HEK293T (cell line): ENCODE measurements around the gene NFAM1.

Experiments used
- CTCF ChIA-PET: fragments of 350-600 bp; formaldehyde crosslinking; extraction: SDS; loops from one replicate; lab custom pipeline; 2021; ENCODE audit warnings: antibody characterized with exemption, inconsistent platforms; lab: Yijun Ruan, JAX
- POLR2A ChIA-PET: fragments of 350-600 bp; formaldehyde crosslinking; extraction: SDS; loops from one replicate; lab custom pipeline; 2020; ENCODE audit warnings: antibody characterized with exemption, inconsistent platforms; lab: Yijun Ruan, JAX
- DNase-seq: peaks from one replicate; pipeline ENCODE4 v3.0.0; 2012; ENCODE audit warnings: mixed read lengths; ENCODE audit errors: extremely low spot score
- ARNT ChIP-seq: fragments of 450-650 bp; IDR thresholded peaks from 2 replicates; pipeline ENCODE4 v1.6.1; 2017; ENCODE audit warnings: mild to moderate bottlenecking
- BHLHE40 ChIP-seq: fragments of 450-650 bp; IDR thresholded peaks from 2 replicates; pipeline ENCODE4 v1.6.1; 2016; ENCODE audit warnings: mild to moderate bottlenecking, moderate library complexity, borderline replicate concordance
- CTBP1 ChIP-seq: fragments of 450-650 bp; IDR thresholded peaks from 2 replicates; pipeline ENCODE4 v1.6.1; 2016; ENCODE audit warnings: borderline replicate concordance
- ELF4 ChIP-seq: fragments of 450-650 bp; IDR thresholded peaks from 2 replicates; pipeline ENCODE4 v1.6.1; 2017; ENCODE audit warnings: antibody characterized with exemption
- FOXA1 ChIP-seq: fragments of 450-650 bp; IDR thresholded peaks from 2 replicates; pipeline ENCODE4 v1.6.1; 2016; ENCODE audit warnings: mild to moderate bottlenecking
- FOXK2 ChIP-seq: fragments of 450-650 bp; IDR thresholded peaks from 2 replicates; pipeline ENCODE4 v1.6.1; 2016; ENCODE audit warnings: mild to moderate bottlenecking
- FOXM1 ChIP-seq: fragments of 450-650 bp; IDR thresholded peaks from 2 replicates; pipeline ENCODE4 v1.6.1; 2017; ENCODE audit warnings: mild to moderate bottlenecking, borderline replicate concordance
- HDGF ChIP-seq: fragments of 450-650 bp; IDR thresholded peaks from 2 replicates; pipeline ENCODE4 v1.6.1; 2017; ENCODE audit warnings: antibody characterized with exemption, borderline replicate concordance
- L3MBTL2 ChIP-seq: fragments of 450-650 bp; conservative IDR thresholded peaks from 2 replicates; pipeline ENCODE4 v1.6.1; 2016; ENCODE audit warnings: mild to moderate bottlenecking
- LEF1 ChIP-seq: fragments of 450-650 bp; IDR thresholded peaks from 2 replicates; pipeline ENCODE4 v1.6.1; 2017; ENCODE audit warnings: mild to moderate bottlenecking, borderline replicate concordance
- NFRKB ChIP-seq: fragments of 450-650 bp; IDR thresholded peaks from 2 replicates; pipeline ENCODE4 v1.6.1; 2016; ENCODE audit warnings: mild to moderate bottlenecking, moderate library complexity
- PKNOX1 ChIP-seq: fragments of 450-650 bp; IDR thresholded peaks from 2 replicates; pipeline ENCODE4 v1.6.1; 2016
- SP1 ChIP-seq: fragments of 450-650 bp; IDR thresholded peaks from 2 replicates; pipeline ENCODE4 v1.6.1; 2017
- SUZ12 ChIP-seq: fragments of 450-650 bp; IDR thresholded peaks from 2 replicates; pipeline ENCODE4 v1.6.1; 2016; ENCODE audit warnings: mild to moderate bottlenecking
- TARDBP ChIP-seq: fragments of 450-650 bp; IDR thresholded peaks from 2 replicates; pipeline ENCODE4 v1.6.1; 2016
- ZNF384 ChIP-seq: fragments of 450-650 bp; IDR thresholded peaks from 2 replicates; pipeline ENCODE4 v1.6.1; 2016

Gene NFAM1

GRCh38 chr22:42439021-42439567, 6.9 kb upstream of the NFAM1 start:
- TF ChIP-seq NFRKB: no peak
- no peak for TF ChIP-seq PKNOX1
- TF ChIP-seq L3MBTL2: no peak
- TF ChIP-seq ARNT: no peak
- no peak for TF ChIP-seq BHLHE40
- no peak for TF ChIP-seq CTBP1
- TF ChIP-seq FOXM1: no peak
- no peak for TF ChIP-seq SUZ12
- TF ChIP-seq FOXA1: no peak
- TF ChIP-seq TARDBP: no peak
- TF ChIP-seq SP1: no peak
- TF ChIP-seq FOXK2: no peak
- TF ChIP-seq ELF4: no peak
- no peak for TF ChIP-seq ZNF384
- ChIA-PET POLR2A (no interaction called here), CTCF (interaction anchor here (0.7 kb wide), 1 partner anchor 322 kb away, joined by 3 read pairs; no protein-coding TSS in a partner anchor)
- no peak for DNase-seq

DNA sequence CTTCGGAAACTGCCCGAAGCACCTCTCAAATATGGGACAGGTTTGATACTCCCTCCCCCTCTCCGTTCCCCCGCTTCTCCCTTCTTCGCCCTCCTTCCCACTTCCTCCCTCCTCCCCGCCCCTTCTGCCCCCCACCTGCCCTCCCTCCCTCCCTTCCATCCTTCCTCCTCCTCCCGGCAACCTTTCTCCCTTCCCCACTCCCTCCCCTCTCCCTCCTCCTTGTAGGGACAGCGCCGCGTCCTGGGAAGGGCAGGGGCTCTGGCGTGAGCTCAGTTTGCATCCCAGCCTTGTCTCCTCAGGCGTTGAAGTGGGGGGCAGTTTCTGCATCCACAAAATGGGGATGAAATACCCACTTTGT, 6.1 kb upstream of the NFAM1 start:
- POLR2A ChIA-PET: no interaction called here
- no peak for DNase-seq
- CTCF ChIA-PET: interaction anchor here (0.6 to 0.8 kb wide), 4 partner anchors 60 to 321 kb away, joined by 3 to 4 read pairs (median 3); no protein-coding TSS in a partner anchor
- TF ChIP-seq FOXM1 (no peak), PKNOX1 (no peak), SUZ12 (no peak), NFRKB (no peak), HDGF (no peak), ZNF384 (no peak), FOXA1 (no peak), TARDBP (no peak), ELF4 (no peak), FOXK2 (no peak), SP1 (no peak), L3MBTL2 (no peak), CTBP1 (no peak), LEF1 (no peak), BHLHE40 (no peak), ARNT (no peak)

DNA sequence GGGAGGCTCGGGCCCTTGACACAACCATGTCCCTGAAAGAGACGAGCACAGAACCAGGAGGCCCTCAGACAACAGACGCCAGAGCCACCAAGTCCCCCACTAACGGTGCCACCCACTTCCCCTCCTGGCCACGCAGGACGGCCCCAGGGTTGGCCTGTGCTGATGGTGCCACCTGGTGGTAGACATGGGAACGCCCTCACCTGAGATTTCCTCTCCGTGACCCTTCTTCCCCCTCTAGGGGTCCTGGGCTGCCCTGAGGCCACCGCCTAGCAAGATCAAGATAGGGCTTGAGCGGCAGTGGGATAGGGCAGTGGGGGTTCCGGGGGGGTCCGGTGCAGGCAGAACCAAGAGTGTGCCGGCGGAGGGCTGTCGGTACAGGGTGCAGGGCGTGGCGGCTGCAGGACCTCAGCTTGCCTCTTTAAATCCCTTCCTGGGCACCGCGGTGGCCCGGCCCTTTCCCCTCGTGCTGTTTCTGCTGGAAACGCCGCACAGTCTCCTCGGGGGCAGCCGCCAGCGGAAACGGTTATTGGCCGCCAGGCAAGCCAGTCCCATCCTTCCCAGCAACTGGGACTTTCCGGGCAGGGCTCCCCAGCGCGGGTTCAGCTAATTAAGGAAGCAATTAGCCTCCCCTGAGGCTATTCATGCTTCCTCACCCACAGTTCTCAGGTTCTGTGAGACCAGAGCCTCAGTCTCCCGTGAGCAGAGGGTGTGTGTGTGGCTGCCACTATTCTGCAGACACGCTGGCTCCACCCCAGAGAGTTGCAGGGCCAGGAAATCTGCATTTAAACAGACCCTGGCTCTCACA, 5.5 kb upstream of the NFAM1 start:
- ChIA-PET CTCF (interaction anchor here (0.6 to 0.8 kb wide), 4 partner anchors 60 to 321 kb away, joined by 3 to 4 read pairs (median 3); no protein-coding TSS in a partner anchor), POLR2A (interaction anchor here (0.9 kb wide), 1 partner anchor 69 kb away, joined by 3 read pairs; no protein-coding TSS in a partner anchor)
- peak; percentile 72 for TF ChIP-seq TARDBP
- no peak for TF ChIP-seq LEF1
- TF ChIP-seq PKNOX1: no peak
- no peak for TF ChIP-seq FOXA1
- no peak for TF ChIP-seq ZNF384
- TF ChIP-seq NFRKB: no peak
- no peak for TF ChIP-seq L3MBTL2
- no peak for TF ChIP-seq SUZ12
- peak; percentile 82 for DNase-seq

DNA sequence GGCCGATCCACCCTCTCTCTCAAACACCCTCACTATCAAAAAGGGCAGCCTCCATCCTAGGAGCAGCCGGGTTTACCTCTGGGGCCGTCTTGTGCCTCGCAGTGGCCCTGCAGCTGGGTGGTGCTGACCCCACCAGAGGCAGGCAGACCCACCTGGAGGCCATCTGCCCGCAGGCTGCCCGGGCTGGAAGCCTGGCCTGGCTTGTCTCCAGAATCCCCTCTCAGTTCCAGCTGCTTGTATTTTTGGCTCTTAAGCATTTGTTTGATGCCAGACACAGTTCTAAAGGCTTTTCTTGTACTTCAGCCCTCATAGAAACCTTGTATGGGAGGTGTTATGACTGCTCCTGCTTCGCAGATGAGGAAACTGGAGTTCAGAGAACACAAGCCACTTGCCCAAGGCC, 4.2 kb upstream of the NFAM1 start:
- TF ChIP-seq FOXM1 (no peak), SP1 (no peak), NFRKB (no peak), FOXA1 (no peak), ARNT (no peak)
- CTCF ChIA-PET: no interaction called here
- POLR2A ChIA-PET: no interaction called here

DNA sequence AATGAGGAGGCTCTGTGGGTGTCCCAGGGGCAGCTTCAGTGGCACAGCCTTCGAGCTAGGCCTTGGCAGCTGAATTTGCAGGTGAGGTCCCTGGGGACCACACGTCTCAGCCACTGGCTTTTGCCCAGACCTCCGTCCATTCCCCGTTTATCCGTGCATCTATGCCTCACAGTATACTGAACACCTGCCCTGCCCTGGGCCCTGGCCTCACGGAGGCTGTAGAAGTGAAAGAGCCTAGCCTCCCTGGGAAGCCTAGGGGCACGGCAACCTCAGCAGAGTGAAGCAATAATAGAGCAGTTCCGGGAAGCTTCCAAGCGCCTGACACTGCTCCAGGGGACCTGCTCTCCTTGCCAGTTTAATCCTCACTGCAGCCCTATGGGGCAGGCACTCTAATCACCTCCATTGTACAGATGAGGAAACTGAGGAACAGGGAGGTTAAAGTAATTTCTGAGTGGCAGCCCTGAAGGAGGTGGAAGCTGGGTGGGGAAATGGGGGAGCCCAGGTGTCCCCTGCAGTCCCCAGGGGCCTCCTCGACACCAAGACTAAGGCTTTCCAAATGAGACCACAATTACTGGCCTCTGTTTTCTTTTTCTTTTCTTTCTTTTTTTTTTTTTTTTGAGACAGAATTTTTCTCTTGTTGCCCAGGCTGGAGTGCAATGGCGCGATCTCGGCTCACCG, 2.7 kb upstream of the NFAM1 start:
- DNase-seq: no peak
- ChIA-PET CTCF (no interaction called here), POLR2A (interaction anchor here (0.8 kb wide), 1 partner anchor 66 kb away, joined by 4 read pairs; no protein-coding TSS in a partner anchor)
- TF ChIP-seq FOXM1: no peak
- no peak for TF ChIP-seq TARDBP
- no peak for TF ChIP-seq FOXA1
- no peak for TF ChIP-seq ARNT
- no peak for TF ChIP-seq BHLHE40
- TF ChIP-seq ELF4: no peak
- TF ChIP-seq FOXK2: no peak
- TF ChIP-seq L3MBTL2: no peak

More for the DNA sequence above, 4.2 kb upstream of the NFAM1 start:
- DNase-seq: no peak
